Heart left ventricle (tissue), 16 donors: ENCODE measurements around the gene RIN2. TPM values are rescaled to one million over a fixed set of nuclear protein-coding genes. Genes with fewer than 3 reads are reported as not detected.

Source experiments
- ATAC-seq, 4 donors: fragments of 200-7000 bp; cut with Tn5 transposase; one replicate each; pipeline ENCODE4 v1.9.1; 2020 to 2022; ENCODE audit warnings: moderate library complexity in 4 of 4, mild to moderate bottlenecking in 3 of 4, moderate number of reproducible peaks in 1 of 4
- DNase-seq, 5 donors: peaks; one replicate each; pipeline ENCODE4 v3.0.0-alpha.2; 2020
- H3K27ac ChIP-seq, 12 donors: fragments of 200-600 bp; sonication (generic) in 4 of 12; one replicate each; pipeline versions ENCODE4 v1.5.0 to v1.8.0; 2016 to 2022; ENCODE audit warnings: mild to moderate bottlenecking in 2 of 12
- H3K27me3 ChIP-seq, 9 donors: fragments of 200-600 bp; sonication (generic) in 2 of 9; one replicate each; pipeline versions ENCODE4 v1.5.1 to v1.8.0; 2016 to 2022; ENCODE audit warnings: mild to moderate bottlenecking in 3 of 9
- H3K36me3 ChIP-seq, 9 donors: fragments of 200-600 bp; sonication (generic) in 2 of 9; one replicate each; pipeline versions ENCODE4 v1.5.0 to v1.8.0; 2018 to 2022; ENCODE audit warnings: mild to moderate bottlenecking in 2 of 9
- H3K4me1 ChIP-seq, 12 donors: fragments of 200-600 bp; sonication (generic) in 4 of 12; one replicate each; pipeline versions ENCODE4 v1.5.0 to v1.8.0; 2016 to 2022; ENCODE audit warnings: mild to moderate bottlenecking in 3 of 12
- H3K4me3 ChIP-seq, 12 donors: fragments of 200-600 bp; sonication (generic) in 4 of 12; one replicate each; pipeline versions ENCODE4 v1.5.0 to v1.8.0; 2017 to 2022; ENCODE audit warnings: mild to moderate bottlenecking in 9 of 12, moderate library complexity in 4 of 12
- H3K9me3 ChIP-seq, 12 donors: fragments of 200-600 bp; sonication (generic) in 4 of 12; one replicate each; pipeline versions ENCODE4 v1.5.0 to v1.8.0; 2016 to 2022; ENCODE audit warnings: mild to moderate bottlenecking in 1 of 12
- CTCF ChIP-seq, 12 donors: fragments of 200-600 bp; sonication (generic) in 4 of 12; IDR thresholded peaks; one replicate each; pipeline versions ENCODE4 v1.5.0 to v1.8.0; 2018 to 2022; ENCODE audit warnings: antibody characterized with exemption in 12 of 12, mild to moderate bottlenecking in 5 of 12
- POLR2A ChIP-seq, 2 donors: fragments of 450-650 bp; IDR thresholded peaks; one replicate each; pipeline ENCODE4 v1.6.1; 2017; ENCODE audit warnings: antibody characterized with exemption in 2 of 2, mild to moderate bottlenecking in 2 of 2, moderate library complexity in 2 of 2
- WGBS, 4 donors: extraction: QIAGEN DNeasy Blood & Tissue Kit in 2 of 4; methylation state at CpG; one replicate each; pipeline versions ENCODE4 v1.1.5 to v1.1.7; 2013 to 2018; 5-methylcytosine and 5-hydroxymethylcytosine counted together
- intact Hi-C, 10 donors: fragments of 100-400 bp; cut with DNase I; formaldehyde crosslinking; loops; one replicate each; pipeline versions ENCODE4 v1.11.1 to v1.14.2; 2022
- long read RNA-seq, 3 donors: library from polyadenylated mRNA; unstranded; transcript quantifications; one replicate each; pipeline ENCODE4 v2.0.0, GENCODE V29; 2020 to 2021
- polyA plus RNA-seq, 2 donors: library from polyadenylated mRNA; stranded (reverse); fragments of 200-250 nt; gene quantifications; one replicate each; pipeline ENCODE4 v1.2.3, GENCODE V29; 2013
- total RNA-seq, 9 donors: library from RNA; depleted of rRNA in 2 of 9; stranded (reverse); fragments of >200 nt in 2 of 9; fragmentation: NEBNext Ultra II Directional in 3 of 9; extraction: Animal tissue kit (Norgen Biotek cat#: 25700) in 3 of 9; gene quantifications; one replicate each; pipeline versions ENCODE4 v1.1.0 to v1.2.4, GENCODE V29; 2016 to 2023
- donor health status: ischemic (EF 13 %, LVEDD 7.1; RV severe dilation, severe dysfunction).
- donor health status: healthy with polysubstance abuse.
- donor health status: DM: no; HTN: yes; CAD: no.
- donor health status: DM: no; HTN: no; CAD: no.
- donor health status: ischemic (EF 25% LVEDD 6.9; RV normal size, moderate dysfunction).
- donor health status: ischemic (EF 25% LVEDD 5.7; RV mildly dilated, moderate dysfunction).
- donor health status: healthy.
- donor health status: DM: yes; HTN: yes; CAD: no.
- donor health status: ischemic (EF 35%, LVEDD 5.7; RV mildly dilated, moderate dysfunction).
- donor health status: nonischemic (EF 11% LVEDD 7.7; RV severe dilation, severe dysfunction).
- donor health status: DM: yes; HTN: yes; CAD: no.
- donor health status: PGD.
- donor health status: ischemic (EF 29% LVEDD 5.4; RV normal size, mild dysfunction).
- donor health status: nonischemic (EF 23%, LVEDD 6.1; RV moderate dilation, normal function).

Gene RIN2
- total RNA-seq (10 to 100 TPM; 44.2 to 76.5 (median 59.1) TPM), polyA plus RNA-seq (10 to 100 TPM; 15.0 to 15.7 TPM)
- long read RNA-seq, donor 1, full-length matches to known transcripts = 3 of 54 reads
- long read RNA-seq, donor 1, partial matches to known transcripts = 27 of 54 reads
- long read RNA-seq, donor 1, other reads (novel, unspliced or antisense) = 24 of 54 reads
- long read RNA-seq, donor 2, partial matches to known transcripts = 22 of 38 reads
- long read RNA-seq, donor 2, other reads (novel, unspliced or antisense) = 16 of 38 reads
- long read RNA-seq, donor 3, partial matches to known transcripts = 31 of 43 reads
- long read RNA-seq, donor 3, other reads (novel, unspliced or antisense) = 12 of 43 reads

GRCh38 chr20:19758133-19758500 lies at the start of gene RIN2:
RIN2 (plus strand) TSS chr20:19758258; CDS start chr20:19889602, 131,344 bp downstream.
- 1 to 2% (median 2%) methylated on average over 21 to 25 of the region's 25 CpGs for WGBS, 4 donors
- peaks cover 6 to 50% (median 39%) of the 10 kb centered on the region in 12 donors for H3K4me1 ChIP-seq
- TF ChIP-seq CTCF (IDR thresholded peaks at IDR 0.05) (no peak), POLR2A (IDR thresholded peaks at IDR 0.05) (peak in 1 of 2 donors; percentile 44)
- intact Hi-C loops = loop anchor here in 7 of 10 donors (2.0 to 10.0 kb wide), 4 partner anchors 27 to 67 kb away; no protein-coding TSS in a partner anchor
- no peaks in the 10 kb centered on the region for H3K9me3 ChIP-seq
- ATAC-seq = peak; percentile 37 to 78 (median 66)
- H3K27me3 ChIP-seq = no peaks in the 10 kb centered on the region
- H3K4me3 ChIP-seq = peak within 1 kb of the TSS; percentile 52 to 94 (median 78)
- H3K36me3 ChIP-seq = peaks cover 0 to 10% (median 0%) of the 10 kb centered on the region in 9 donors
- H3K27ac ChIP-seq = peak within 1 kb of the TSS; percentile 91 to 100 (median 98)
- peak in 1 of 5 donors; percentile 86 for DNase-seq

- intact Hi-C loops = no loop called here
- no peak overlapping the region for H3K27ac ChIP-seq
- H3K4me3 ChIP-seq = no peak overlapping the region
- WGBS, 4 donors = 93 to 100% (median 98%) methylated on average over 1 of the region's 1 CpG
- H3K36me3 ChIP-seq = no peaks in the 10 kb centered on the region
- H3K4me1 ChIP-seq = peaks cover 0 to 8% (median 0%) of the 10 kb centered on the region in 12 donors
- TF ChIP-seq POLR2A (IDR thresholded peaks at IDR 0.05) (no peak), CTCF (IDR thresholded peaks at IDR 0.05) (no peak)
- DNase-seq (no peak), ATAC-seq (no peak)
- H3K27me3 ChIP-seq = no peaks in the 10 kb centered on the region
- H3K9me3 ChIP-seq = no peaks in the 10 kb centered on the region
Measured at GRCh38 chr20:19709635-19710335, 48.3 kb upstream of the RIN2 start.

GRCh38 chr20:19710336-19711120 lies 47.5 kb upstream of the RIN2 start:
- H3K9me3 ChIP-seq = no peaks in the 10 kb centered on the region
- H3K4me3 ChIP-seq = no peak overlapping the region
- no peak overlapping the region for H3K27ac ChIP-seq
- no peaks in the 10 kb centered on the region for H3K36me3 ChIP-seq
- 63 to 73% (median 68%) methylated on average over 5 of the region's 5 CpGs for WGBS, 4 donors
- no peak for DNase-seq
- ATAC-seq = no peak
- H3K27me3 ChIP-seq = no peaks in the 10 kb centered on the region
- intact Hi-C loops = no loop called here
- TF ChIP-seq POLR2A (IDR thresholded peaks at IDR 0.05) (no peak), CTCF (IDR thresholded peaks at IDR 0.05) (no peak)
- H3K4me1 ChIP-seq = peaks cover 0 to 8% (median 0%) of the 10 kb centered on the region in 12 donors
